ENCODE results near the gene BEGAIN.

Gene BEGAIN

GRCh38 chr14:100503251-100503650 is 84.0 kb downstream of the BEGAIN start:
- DNase-seq = no peak

- DNase-seq = no peak
Observed at GRCh38 chr14:100502622-100503220, 84.5 kb downstream of the BEGAIN start.

DNA sequence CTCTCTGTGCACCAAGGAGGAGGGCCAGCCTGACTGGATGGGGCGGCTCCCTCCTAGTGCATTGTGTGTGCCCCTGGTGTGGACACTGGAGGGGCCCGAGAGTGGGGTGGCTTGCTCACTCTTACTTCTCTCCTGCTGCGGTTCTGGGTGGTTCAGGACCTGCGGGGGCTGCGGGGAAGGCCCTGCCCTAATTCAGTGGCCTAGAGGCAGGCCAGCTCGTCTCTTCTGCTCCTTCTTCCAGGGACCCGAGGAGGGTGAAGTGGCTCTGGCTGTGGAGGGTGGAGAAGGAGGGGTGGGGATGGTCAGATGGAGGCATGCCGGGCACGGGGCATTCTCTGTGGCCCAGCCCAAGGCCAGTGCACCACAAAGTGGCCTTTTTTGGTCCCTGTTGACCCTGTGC is 87.1 kb downstream of the BEGAIN start:
- no peak for DNase-seq

DNA sequence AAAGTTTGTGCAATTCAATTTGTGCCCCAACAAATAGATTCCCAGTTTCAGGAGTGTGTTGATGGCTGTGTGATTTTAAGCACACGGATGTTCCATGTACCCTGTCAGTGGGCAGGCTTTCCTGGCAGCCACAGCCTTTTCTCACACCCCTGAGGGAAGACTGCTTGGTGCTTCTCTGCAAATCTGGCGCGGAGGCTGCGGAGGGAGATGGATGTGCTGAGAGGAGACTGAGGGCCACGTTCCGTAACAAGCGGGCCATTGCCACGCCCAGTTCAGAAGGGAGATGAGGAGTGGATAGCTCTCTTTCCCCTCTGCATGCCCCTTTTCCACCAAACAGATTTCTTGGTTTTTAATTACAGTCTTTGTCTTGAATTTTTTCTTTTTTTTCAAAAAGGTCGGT is 89.1 kb downstream of the BEGAIN start:
- DNase-seq = no peak

- DNase-seq = no peak
Observed at GRCh38 chr14:100495917-100496316, 91.3 kb downstream of the BEGAIN start.

- no peak for DNase-seq
Observed at GRCh38 chr14:100494645-100495044, 92.6 kb downstream of the BEGAIN start.

- DNase-seq = no peak
Observed at GRCh38 chr14:100490252-100490651, 97.0 kb downstream of the BEGAIN start.

- DNase-seq = no peak
Observed at GRCh38 chr14:100488057-100488456, 99.2 kb downstream of the BEGAIN start.

DNA sequence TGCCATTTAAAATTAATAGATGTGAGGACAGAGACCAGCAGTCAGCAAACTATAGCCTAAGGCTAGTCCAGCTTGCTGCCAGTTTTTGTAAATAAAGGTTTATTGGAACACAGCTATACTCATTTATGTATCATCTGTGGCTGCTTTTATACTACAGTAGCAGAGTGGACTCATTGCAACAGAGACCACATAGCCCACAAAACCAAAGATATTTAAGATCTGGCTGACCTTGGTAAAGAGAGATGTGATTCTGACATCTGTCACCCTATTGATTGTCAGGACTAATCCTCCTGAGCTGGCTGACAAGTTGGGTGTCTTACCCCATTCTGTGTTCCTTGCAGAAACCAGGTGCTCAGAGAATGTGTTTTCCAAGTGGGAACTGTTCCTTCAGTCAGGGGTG is 99.9 kb downstream of the BEGAIN start:
- DNase-seq = no peak
